Dermis blood vessel endothelial cell (primary cell): ENCODE data around the gene TCEA3. TPM values are rescaled to one million over a fixed set of nuclear protein-coding genes. Genes with fewer than 3 reads are reported as not detected.
A peak's percentile ranks its signal among the peaks of the same experiment; 100 is the strongest.

Source experiments
- DNase-seq: peaks from one replicate; pipeline ENCODE4 v3.0.0; 2010
- total RNA-seq: library from RNA; depleted of rRNA; stranded (reverse); fragments of >200 nt; gene quantifications from 2 replicates; pipeline ENCODE4 v1.2.3, GENCODE V29; 2014

Gene TCEA3
- total RNA-seq, 1 donor from 2014 or later, result 1.7 TPM

GRCh38 chr1:23367791-23368561 is 56.6 kb downstream of the TCEA3 start:
- DNase-seq, result peak; percentile 99

GRCh38 chr1:23367451-23367790 is 57.1 kb downstream of the TCEA3 start:
- no peak for DNase-seq

GRCh38 chr1:23366598-23366997 is 58.0 kb downstream of the TCEA3 start:
- DNase-seq, result no peak

GRCh38 chr1:23366146-23366545 is 58.4 kb downstream of the TCEA3 start:
- no peak for DNase-seq

- DNase-seq, result peak; percentile 28
Observed at GRCh38 chr1:23362218-23362713, 62.3 kb downstream of the TCEA3 start.

GRCh38 chr1:23358310-23358875 is 66.2 kb downstream of the TCEA3 start:
- no peak for DNase-seq

- DNase-seq, result no peak
Observed at GRCh38 chr1:23357138-23357908, 67.2 kb downstream of the TCEA3 start.

- no peak for DNase-seq
Observed at GRCh38 chr1:23356471-23357137, 67.9 kb downstream of the TCEA3 start.

- no peak for DNase-seq
Observed at GRCh38 chr1:23354245-23354644, 70.3 kb downstream of the TCEA3 start.

- no peak for DNase-seq
Observed at GRCh38 chr1:23352096-23352695, 72.4 kb downstream of the TCEA3 start.

GRCh38 chr1:23345920-23346319 is 78.6 kb downstream of the TCEA3 start:
- no peak for DNase-seq

- DNase-seq, result no peak
Observed at GRCh38 chr1:23344987-23345472, 79.5 kb downstream of the TCEA3 start.

- DNase-seq, result peak; percentile 100
Observed at GRCh38 chr1:23344111-23344986, 80.2 kb downstream of the TCEA3 start, which contains the start of gene HNRNPR. HNRNPR (minus strand) TSS chr1:23344284; CDS start chr1:23341008, 3,276 bp downstream.

- peak; percentile 65 for DNase-seq
Observed at GRCh38 chr1:23343221-23344110, 81.1 kb downstream of the TCEA3 start.

GRCh38 chr1:23341931-23342692 is 82.4 kb downstream of the TCEA3 start:
- DNase-seq, result no peak

- no peak for DNase-seq
Observed at GRCh38 chr1:23339632-23340031, 84.9 kb downstream of the TCEA3 start.

GRCh38 chr1:23337869-23338268 is 86.7 kb downstream of the TCEA3 start:
- DNase-seq, result no peak

- DNase-seq, result no peak
Observed at GRCh38 chr1:23331713-23332112, 92.8 kb downstream of the TCEA3 start.
